ENCODE measurements around the gene TMEM263.
"Not testable (repeated sequence)": the region's sequence is repeated elsewhere in the genome, so short reads cannot be mapped to it uniquely, and the experiment has no call there.

TMEM263 gene

DNA sequence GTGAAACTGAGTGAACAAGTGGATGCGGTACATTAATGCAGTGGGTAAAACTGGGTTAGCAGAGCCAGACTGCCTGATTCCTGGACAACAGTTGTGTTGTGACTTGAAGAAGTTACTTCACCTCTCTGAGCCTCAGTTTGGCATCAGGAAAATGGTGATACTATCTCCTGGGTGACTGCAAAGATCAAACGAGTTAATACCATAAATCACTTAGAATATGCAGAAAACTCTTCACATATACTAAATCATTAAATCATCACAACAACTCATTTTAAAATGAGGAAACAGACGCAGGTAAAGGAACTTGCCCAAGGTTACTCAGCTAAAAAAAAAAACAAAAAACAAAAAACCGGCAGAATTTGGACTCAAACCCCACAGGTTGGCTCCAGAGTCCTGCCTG lies 30.4 kb downstream of the TMEM263 start:
- DNase-seq (ENCODE audit: low read depth in 2 of 2), result no peak

GRCh38 chr12:106986625-106987389 lies 31.1 kb downstream of the TMEM263 start, which contains the start of gene MTERF2:
Gene MTERF2, minus strand, starts transcription at chr12:106987146. Its CDS starts 8,432 bp downstream, at chr12:106978714.
- peak; percentile 81 for DNase-seq (ENCODE audit: low read depth in 2 of 2)

DNA sequence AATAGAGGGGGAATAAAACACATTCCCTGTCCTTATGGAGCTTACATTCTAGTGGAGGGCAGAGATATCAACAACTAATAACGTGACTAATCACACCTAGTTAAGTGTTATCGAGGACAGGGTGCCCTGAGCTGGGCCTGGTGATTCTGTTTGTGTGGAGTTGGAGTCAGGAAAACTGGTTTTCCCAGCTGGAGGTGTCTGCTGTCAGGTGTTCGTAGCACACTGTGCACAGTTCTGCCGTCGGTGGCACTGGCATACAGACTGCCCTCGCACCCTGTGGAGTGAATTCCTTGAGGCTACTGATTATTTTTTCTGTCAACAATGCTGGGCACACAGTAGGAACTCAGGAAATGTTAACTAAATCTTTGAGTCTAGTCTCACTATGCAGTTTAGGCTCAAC lies 32.1 kb downstream of the TMEM263 start:
- DNase-seq (ENCODE audit: low read depth in 2 of 2), result no peak

DNA sequence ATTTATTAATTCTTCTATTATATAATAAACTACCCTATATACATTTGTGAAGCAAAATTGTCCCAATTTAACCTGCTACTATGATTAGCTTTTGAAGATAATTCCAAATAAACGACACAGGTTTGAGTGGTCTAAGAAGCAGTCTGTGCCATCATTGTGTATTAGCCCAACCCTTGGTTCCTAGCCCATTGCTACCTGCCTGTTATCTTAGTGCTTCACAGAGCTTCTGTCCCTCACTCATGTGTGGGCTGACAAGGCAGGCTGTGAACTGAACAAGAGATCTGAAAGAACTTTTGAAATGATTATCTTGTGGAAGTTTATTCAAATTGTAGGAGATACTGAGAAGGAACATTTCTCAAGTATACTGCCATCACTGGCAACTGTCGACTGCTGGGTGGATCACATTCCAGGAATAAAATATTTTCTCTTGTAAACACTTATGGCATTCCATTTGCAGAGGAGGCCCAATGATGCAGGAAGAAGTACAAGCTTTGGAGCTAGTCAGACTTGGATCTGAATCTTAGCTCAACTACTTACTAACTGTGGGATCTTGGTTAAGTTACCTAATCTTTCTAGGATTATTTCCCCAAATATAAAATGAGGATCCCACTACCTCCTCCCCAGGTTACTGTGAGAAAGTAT lies 39.0 kb downstream of the TMEM263 start:
- DNase-seq (ENCODE audit: low read depth in 2 of 2), result no peak

DNA sequence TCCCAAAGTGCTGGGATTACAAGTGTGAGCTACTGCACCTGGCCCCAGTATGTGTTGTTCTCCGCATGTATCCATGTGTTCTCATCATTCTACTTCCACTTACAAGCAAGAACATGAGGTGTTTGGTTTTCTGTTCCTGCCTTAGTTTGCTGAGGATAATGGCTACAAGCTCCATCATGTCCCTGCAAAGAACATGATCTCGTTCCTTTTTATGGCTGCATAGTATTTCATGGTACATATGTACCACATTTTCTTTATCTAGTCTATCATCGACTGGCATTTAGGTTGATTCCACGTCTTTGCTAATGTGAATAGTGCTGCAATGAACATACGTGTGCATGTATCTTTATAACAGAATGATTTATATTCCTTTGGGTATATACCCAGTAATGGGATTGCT lies 40.4 kb downstream of the TMEM263 start:
- not testable (repeated sequence) for DNase-seq (ENCODE audit: low read depth in 2 of 2)

DNA sequence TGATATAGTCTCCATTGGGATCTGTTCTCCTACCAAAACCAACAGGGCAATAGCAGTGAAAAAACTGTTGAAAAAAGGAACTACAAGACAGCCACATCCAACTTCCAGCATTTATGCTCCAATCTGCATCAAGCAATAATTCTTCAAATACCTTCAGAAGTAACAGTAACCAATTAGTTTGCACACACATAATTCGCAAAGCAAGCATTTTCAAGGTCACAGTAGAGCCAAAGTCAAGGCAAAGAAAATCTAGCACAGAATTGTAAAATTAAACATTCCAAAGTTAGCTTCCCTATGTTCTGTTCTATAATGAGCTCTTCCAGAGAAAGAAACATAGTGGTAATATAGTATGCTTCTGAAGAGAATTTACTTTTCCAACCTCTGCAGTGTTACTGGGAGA lies 42.2 kb downstream of the TMEM263 start:
- DNase-seq (ENCODE audit: low read depth in 2 of 2), result no peak

GRCh38 chr12:106999446-106999845 lies 43.7 kb downstream of the TMEM263 start:
- DNase-seq (ENCODE audit: low read depth in 2 of 2), result no peak

DNA sequence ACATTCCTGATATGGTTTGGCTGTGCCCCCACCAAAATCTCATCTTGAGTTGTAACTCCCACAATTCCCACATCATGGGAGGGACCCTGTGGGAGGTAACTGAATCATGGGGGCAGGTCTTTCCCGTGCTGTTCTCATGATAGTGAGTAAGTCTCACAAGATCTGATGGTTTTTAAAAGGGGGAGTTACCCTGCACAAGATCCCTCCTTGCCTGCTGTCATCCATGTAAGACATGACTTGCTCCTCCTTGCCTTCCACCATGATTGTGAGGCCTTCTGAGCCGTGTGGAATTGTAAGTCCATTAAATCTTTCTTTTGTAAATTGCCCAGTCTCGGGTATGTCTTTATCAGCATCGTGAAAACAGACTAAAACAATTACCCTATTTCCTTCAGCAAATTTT lies 47.0 kb downstream of the TMEM263 start:
- DNase-seq (ENCODE audit: low read depth in 2 of 2), result not testable (repeated sequence)

DNA sequence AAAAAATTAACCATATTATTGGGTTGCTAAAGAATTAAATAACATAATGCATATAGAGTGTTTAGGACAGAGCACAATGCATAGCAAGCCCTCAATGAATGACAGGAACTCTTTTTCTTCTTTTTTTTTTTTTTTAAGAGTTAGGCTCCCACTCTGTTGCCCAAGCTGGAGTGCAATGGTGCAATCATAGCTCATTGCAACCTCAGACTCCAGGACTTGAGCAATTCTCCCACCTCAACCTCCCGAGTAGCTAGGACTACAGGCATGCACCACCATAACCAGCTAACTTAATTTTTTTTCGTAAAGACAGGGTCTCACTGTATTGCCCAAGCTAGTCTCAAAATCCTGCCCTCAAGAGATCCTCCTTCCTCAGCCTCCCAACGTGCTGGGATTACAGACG lies 51.7 kb downstream of the TMEM263 start:
- no peak for DNase-seq (ENCODE audit: low read depth in 2 of 2)

DNA sequence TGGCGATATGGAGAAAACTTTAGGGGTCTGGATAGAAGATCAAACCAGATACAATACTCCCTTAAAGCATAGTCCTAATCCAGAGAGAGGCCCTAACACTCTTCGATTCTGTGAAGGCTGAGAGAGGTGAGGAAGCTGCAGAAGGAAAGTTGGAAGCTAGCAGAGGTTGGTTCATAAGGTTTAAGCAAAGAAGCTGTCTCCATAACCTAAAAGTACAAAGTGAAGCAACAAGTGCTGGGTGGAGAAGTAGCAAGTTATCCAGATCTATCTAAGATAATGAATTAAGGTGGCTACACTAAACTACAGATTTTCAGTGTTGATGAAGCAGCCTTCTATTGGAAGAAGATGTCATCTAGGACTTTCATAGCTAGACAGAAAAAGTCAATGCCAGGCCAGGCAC lies 55.8 kb downstream of the TMEM263 start:
- DNase-seq (ENCODE audit: low read depth in 2 of 2), result no peak

GRCh38 chr12:107012736-107013425 lies 57.2 kb downstream of the TMEM263 start:
- DNase-seq (ENCODE audit: low read depth in 2 of 2), result no peak

DNA sequence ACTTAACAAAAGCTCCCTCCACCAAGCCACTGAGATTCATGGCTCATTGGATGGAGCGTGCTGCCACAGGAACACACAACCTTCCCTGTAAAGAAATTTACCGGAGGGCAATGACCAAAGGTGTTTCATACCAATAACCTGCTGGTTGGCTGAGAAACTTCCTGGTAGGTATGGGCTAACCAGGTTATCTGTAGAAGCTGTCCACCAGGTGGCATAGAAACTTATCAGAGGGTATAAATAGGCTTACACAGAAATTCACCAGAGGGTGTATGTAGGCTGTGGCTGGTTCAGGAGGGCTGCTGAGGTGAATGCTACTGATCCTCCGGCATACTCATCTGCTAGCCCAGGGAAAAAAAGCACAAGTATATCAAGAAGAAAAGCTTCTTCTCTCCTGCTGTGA lies 58.3 kb downstream of the TMEM263 start:
- DNase-seq (ENCODE audit: low read depth in 2 of 2), result no peak

- DNase-seq (ENCODE audit: low read depth in 2 of 2), result no peak
Observed at GRCh38 chr12:107017042-107017441, 61.3 kb downstream of the TMEM263 start.

GRCh38 chr12:107019546-107019945 lies 63.8 kb downstream of the TMEM263 start:
- no peak for DNase-seq (ENCODE audit: low read depth in 2 of 2)
